Activated CD4-positive, alpha-beta memory T cell treated with anti-CD3 and anti-CD28 coated beads for 36 hours (primary cell): Measurements from ENCODE around the gene ANK2. TPM values are rescaled to one million over a fixed set of nuclear protein-coding genes. Genes with fewer than 3 reads are reported as not detected.
A peak's percentile ranks its signal among the peaks of the same experiment; 100 is the strongest.

ENCODE experiments used
- CTCF ChIA-PET: fragments of 350-600 bp; sonication (Branson Sonifier 250); formaldehyde crosslinking; loops from one replicate; lab custom pipeline; 2021; ENCODE audit warnings: antibody characterized with exemption, inconsistent platforms; lab: Charles Lee
- POLR2A ChIA-PET: fragments of 350-600 bp; sonication (Branson Sonifier 250); formaldehyde crosslinking; loops from one replicate; lab custom pipeline; 2021; ENCODE audit warnings: antibody characterized with exemption; lab: Charles Lee
- DNase-seq: peaks from one replicate; pipeline ENCODE4 v3.0.0-alpha.2; 2020
- H3K27ac Mint-ChIP-seq: one replicate; pipeline ENCODE4 v1.8.0; 2021; ENCODE audit warnings: mixed read lengths
- H3K27me3 Mint-ChIP-seq: one replicate; pipeline ENCODE4 v1.8.0; 2021; ENCODE audit warnings: mixed read lengths
- H3K36me3 Mint-ChIP-seq: one replicate; pipeline ENCODE4 v1.8.0; 2021; ENCODE audit warnings: mixed read lengths
- H3K4me1 Mint-ChIP-seq: one replicate; pipeline ENCODE4 v1.8.0; 2021; ENCODE audit warnings: low read depth, mixed read lengths
- H3K4me3 Mint-ChIP-seq: one replicate; pipeline ENCODE4 v1.8.0; 2021; ENCODE audit warnings: mild to moderate bottlenecking, mixed read lengths
- H3K9me3 Mint-ChIP-seq: one replicate; pipeline ENCODE4 v1.8.0; 2021; ENCODE audit warnings: mixed read lengths
- intact Hi-C: fragments of 100-400 bp; cut with micrococcal nuclease; formaldehyde crosslinking; loops from one replicate; pipeline ENCODE4 v1.15.1; 2023
- total RNA-seq, 2 experiments: library from RNA; stranded (reverse); gene quantifications; one replicate each; pipeline ENCODE4 v1.2.3, GENCODE V29; 2021

The ANK2 gene
- total RNA-seq, 2 experiments from 2014 or later = 0.82 to 1.2 TPM

DNA sequence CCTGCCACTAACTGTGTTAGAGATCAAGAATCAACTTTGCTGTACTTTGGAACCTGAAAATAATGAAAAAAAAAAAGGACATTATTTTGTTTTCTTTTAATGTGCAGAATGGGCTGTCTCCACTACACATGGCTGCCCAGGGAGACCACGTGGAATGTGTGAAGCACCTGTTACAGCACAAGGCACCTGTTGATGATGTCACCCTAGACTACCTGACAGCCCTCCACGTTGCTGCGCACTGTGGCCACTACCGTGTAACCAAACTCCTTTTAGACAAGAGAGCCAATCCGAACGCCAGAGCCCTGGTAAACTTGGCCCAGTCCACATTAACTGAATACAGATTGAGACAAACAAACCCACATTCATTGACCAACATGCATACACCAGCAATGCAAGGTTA, 206.2 kb downstream of the ANK2 start:
- H3K27me3 Mint-ChIP-seq = no peaks in the 10 kb centered on the region
- intact Hi-C loops = no loop called here

GRCh38 chr4:113256946-113257345, 207.5 kb downstream of the ANK2 start:
- Mint-ChIP-seq H3K36me3 (no peaks in the 10 kb centered on the region), H3K27me3 (no peaks in the 10 kb centered on the region), H3K9me3 (no peaks in the 10 kb centered on the region), H3K4me3 (no peak overlapping the region), H3K4me1 (no peaks in the 10 kb centered on the region), H3K27ac (no peak overlapping the region)
- DNase-seq = no peak
- CTCF ChIA-PET = interaction anchor here (0.6 to 0.8 kb wide), 2 partner anchors 21 to 55 kb away, joined by 3 read pairs; no protein-coding TSS in a partner anchor
- POLR2A ChIA-PET = no interaction called here
- intact Hi-C loops = no loop called here

More for the DNA sequence above, 206.2 kb downstream of the ANK2 start:
- Mint-ChIP-seq H3K36me3 (no peaks in the 10 kb centered on the region), H3K4me1 (no peaks in the 10 kb centered on the region), H3K27ac (no peak overlapping the region), H3K9me3 (no peaks in the 10 kb centered on the region), H3K4me3 (no peak overlapping the region)
- DNase-seq = no peak
- CTCF ChIA-PET = no interaction called here
- POLR2A ChIA-PET = no interaction called here

DNA sequence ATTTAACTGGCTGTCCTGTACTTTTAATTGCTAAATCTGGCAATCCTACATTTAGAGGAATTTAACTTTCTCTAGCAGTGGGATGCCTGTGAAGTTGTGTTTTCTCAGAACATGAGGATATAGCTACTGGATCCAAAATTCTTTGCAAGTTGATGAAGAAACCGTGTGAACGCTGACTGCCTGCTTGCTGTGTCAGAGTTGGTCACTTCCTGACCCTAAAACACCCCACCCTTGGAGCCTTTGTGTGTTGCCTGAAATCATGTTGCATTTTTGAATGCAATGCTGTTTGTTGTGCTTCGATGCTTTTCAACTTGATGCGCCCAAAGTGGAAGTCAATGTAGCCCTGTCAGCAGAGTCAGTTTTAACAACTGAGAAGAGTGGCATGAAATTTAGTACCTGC, 211.2 kb downstream of the ANK2 start:
- no peak overlapping the region for H3K4me3 Mint-ChIP-seq
- H3K27ac Mint-ChIP-seq = no peak overlapping the region
- no peaks in the 10 kb centered on the region for H3K4me1 Mint-ChIP-seq
- no peak for DNase-seq
- H3K9me3 Mint-ChIP-seq = no peaks in the 10 kb centered on the region
- intact Hi-C loops = no loop called here
- ChIA-PET POLR2A (no interaction called here), CTCF (no interaction called here)
- no peaks in the 10 kb centered on the region for H3K27me3 Mint-ChIP-seq
- H3K36me3 Mint-ChIP-seq = no peaks in the 10 kb centered on the region

- Mint-ChIP-seq H3K9me3 (peaks cover 3% of the 10 kb centered on the region), H3K36me3 (no peaks in the 10 kb centered on the region)
- POLR2A ChIA-PET = no interaction called here
Measured at GRCh38 chr4:113263274-113263673, 213.8 kb downstream of the ANK2 start.

DNA sequence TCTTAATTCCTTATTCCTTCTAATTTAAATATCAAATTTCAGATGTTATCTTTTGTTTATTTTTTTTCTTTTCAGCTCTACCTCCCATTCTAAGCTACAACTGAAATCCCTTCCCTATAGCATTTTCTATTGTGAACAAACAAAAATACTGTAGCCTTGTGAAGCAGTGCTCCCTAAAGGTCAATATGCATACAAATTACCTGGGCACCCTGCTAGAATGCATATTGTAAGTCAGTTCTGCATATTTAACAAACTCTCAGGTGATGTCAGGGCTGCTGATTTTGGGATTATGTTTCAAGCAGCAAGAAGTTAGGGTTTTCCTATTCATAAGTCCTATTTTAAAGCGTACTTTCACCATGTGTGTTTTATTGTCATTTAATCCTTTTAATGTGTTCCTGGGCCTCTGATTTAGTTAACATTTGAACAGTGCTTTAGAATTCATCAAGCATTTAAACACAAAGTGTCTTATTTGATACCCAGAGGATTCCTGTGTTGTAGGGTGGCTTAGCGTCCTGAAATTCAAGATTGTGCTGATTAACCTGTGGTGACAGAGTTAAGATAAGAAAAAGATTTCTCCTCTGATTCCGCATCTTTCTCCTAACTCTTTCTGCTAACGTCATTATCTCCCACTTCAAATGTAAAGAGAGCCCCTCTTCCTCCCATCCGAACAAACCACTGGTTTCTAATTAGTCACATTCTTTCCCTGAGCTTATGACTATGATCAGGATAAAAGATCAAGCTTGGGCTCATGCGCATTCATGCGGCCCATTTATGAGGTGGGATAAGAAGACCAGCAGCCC, 221.3 kb downstream of the ANK2 start:
- no peak overlapping the region for H3K27ac Mint-ChIP-seq
- no peaks in the 10 kb centered on the region for H3K4me1 Mint-ChIP-seq
- intact Hi-C loops = loop anchor here (10.0 kb wide), 1 partner anchor 114 kb away; no protein-coding TSS in a partner anchor
- H3K9me3 Mint-ChIP-seq = peaks cover 3% of the 10 kb centered on the region
- H3K4me3 Mint-ChIP-seq = no peak overlapping the region
- H3K36me3 Mint-ChIP-seq = no peaks in the 10 kb centered on the region
- ChIA-PET POLR2A (no interaction called here), CTCF (no interaction called here)
- no peak for DNase-seq
- H3K27me3 Mint-ChIP-seq = peaks cover 6% of the 10 kb centered on the region

More at GRCh38 chr4:113263274-113263673, 213.8 kb downstream of the ANK2 start:
- Mint-ChIP-seq H3K27me3 (no peaks in the 10 kb centered on the region), H3K4me3 (no peak overlapping the region), H3K27ac (no peak overlapping the region), H3K4me1 (no peaks in the 10 kb centered on the region)
- intact Hi-C loops = no loop called here
- CTCF ChIA-PET = no interaction called here
- no peak for DNase-seq

- DNase-seq = no peak
- Mint-ChIP-seq H3K27me3 (peaks cover 9% of the 10 kb centered on the region), H3K4me3 (no peak overlapping the region), H3K4me1 (no peaks in the 10 kb centered on the region), H3K27ac (no peak overlapping the region), H3K36me3 (no peaks in the 10 kb centered on the region), H3K9me3 (peaks cover 3% of the 10 kb centered on the region)
- CTCF ChIA-PET = interaction anchor here (0.6 kb wide), 1 partner anchor 697 kb away, joined by 3 read pairs; no protein-coding TSS in a partner anchor
- intact Hi-C loops = loop anchor here (10.0 kb wide), 1 partner anchor 112 kb away; no protein-coding TSS in a partner anchor
- POLR2A ChIA-PET = no interaction called here
Measured at GRCh38 chr4:113272523-113272922, 223.1 kb downstream of the ANK2 start.

DNA sequence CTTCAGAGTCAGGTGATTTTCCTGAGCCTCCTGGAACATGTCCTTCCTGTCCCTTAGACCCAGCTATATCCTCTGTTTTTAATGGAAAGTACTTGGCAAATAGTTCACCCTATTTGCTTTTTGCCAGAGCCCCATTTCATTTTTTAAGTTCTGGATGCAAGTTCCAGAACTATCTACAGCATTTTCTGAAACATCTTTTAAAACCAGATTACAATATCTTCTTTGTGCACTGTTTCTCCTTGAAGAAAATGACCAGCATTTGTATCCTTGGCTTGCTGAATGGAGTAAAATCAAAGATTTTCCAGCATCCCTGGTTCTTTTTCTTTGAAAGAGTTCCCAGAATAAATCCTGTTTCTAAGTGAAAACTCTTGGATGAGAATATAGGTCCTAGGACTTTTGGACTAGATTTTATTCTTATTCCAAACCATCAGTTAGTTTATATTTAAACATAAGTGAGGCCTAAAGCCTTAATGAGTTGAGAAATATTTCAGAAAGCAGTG, 224.3 kb downstream of the ANK2 start:
- DNase-seq = no peak
- no peaks in the 10 kb centered on the region for H3K9me3 Mint-ChIP-seq
- intact Hi-C loops = loop anchor here (10.0 kb wide), 1 partner anchor 111 kb away; no protein-coding TSS in a partner anchor
- no peaks in the 10 kb centered on the region for H3K36me3 Mint-ChIP-seq
- H3K27ac Mint-ChIP-seq = no peak overlapping the region
- no peak overlapping the region for H3K4me3 Mint-ChIP-seq
- H3K4me1 Mint-ChIP-seq = no peaks in the 10 kb centered on the region
- H3K27me3 Mint-ChIP-seq = peaks cover 11% of the 10 kb centered on the region
- CTCF ChIA-PET = no interaction called here
- POLR2A ChIA-PET = no interaction called here

DNA sequence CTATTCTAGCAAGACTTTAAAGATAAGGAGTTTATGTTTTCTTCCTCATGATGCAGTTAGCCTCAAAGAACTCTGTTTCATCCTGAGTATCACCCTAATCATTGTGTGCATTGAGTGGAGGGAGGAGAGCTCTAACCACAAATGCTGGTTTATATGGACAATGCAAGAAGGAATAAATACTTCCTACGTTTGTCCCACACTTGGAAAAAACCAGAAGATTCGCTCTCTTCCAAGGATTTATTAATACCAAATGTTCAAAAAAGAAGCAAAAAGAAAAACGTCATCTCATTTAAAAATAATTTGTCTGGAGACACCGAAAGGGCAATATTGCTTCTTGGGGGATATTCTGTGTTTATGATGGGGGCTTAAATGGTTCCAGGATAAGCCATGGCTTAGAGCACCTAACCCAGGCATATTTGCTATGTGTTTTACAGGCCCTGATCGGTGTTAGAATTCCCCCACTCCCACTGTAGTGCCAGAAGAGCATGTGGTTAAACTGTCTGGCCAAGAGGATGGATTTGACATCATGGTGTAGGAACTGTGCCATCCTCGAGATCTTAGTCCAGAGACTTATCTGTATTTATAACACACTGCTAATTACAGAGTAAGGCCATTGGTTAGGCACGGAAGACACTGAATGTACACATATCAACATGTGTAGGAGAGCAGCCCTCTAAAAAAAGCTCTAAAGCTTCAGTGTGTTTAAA, 227.2 kb downstream of the ANK2 start:
- intact Hi-C loops = loop anchor here (5.0 to 10.0 kb wide), 3 partner anchors 51 to 796 kb away; no protein-coding TSS in a partner anchor

DNA sequence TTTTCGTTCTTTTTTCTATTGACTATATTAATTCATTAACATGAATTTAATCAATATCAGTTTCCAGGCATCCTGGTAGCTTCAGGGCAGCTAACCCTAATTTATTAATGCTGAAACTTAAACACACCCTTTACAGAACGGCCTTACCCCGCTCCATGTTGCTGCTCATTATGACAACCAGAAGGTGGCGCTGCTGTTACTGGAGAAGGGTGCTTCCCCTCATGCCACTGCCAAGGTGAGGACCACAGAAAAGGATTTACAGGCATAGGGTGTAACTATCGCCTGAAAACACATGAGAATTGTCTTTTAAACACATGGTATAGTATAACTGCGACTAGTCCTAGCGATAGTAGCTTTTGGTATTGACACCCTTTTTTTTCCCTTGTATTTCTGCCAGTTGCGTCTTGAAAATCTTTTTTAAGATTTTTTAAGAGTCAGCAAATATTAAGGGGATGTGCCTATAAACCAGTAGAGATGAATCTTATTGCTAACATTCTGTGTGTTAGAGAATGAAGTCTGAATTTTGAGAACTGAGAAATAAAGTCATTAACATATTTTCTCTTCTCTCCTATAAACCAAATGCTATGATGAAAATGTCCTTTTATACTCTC, 229.0 kb downstream of the ANK2 start:
- ChIA-PET CTCF (interaction anchor here (0.5 to 1.3 kb wide), 7 partner anchors 11 to 220 kb away, joined by 3 to 7 read pairs (median 3); no protein-coding TSS in a partner anchor), POLR2A (no interaction called here)
- no peaks in the 10 kb centered on the region for H3K9me3 Mint-ChIP-seq
- no peak overlapping the region for H3K4me3 Mint-ChIP-seq
- intact Hi-C loops = loop anchor here (1.0 to 10.0 kb wide), 6 partner anchors 49 to 1106 kb away; partner anchors contain the start of gene CAMK2D
- peak; percentile 72 for DNase-seq
- H3K4me1 Mint-ChIP-seq = no peaks in the 10 kb centered on the region
- peaks cover 8% of the 10 kb centered on the region for H3K27me3 Mint-ChIP-seq
- H3K27ac Mint-ChIP-seq = no peak overlapping the region
- H3K36me3 Mint-ChIP-seq = no peaks in the 10 kb centered on the region

More for the DNA sequence above, 227.2 kb downstream of the ANK2 start:
- H3K27me3 Mint-ChIP-seq = peaks cover 10% of the 10 kb centered on the region
- H3K27ac Mint-ChIP-seq = no peak overlapping the region
- ChIA-PET CTCF (interaction anchor here (0.5 kb wide), 1 partner anchor 220 kb away, joined by 3 read pairs; no protein-coding TSS in a partner anchor), POLR2A (no interaction called here)
- H3K4me1 Mint-ChIP-seq = no peaks in the 10 kb centered on the region
- DNase-seq = no peak
- no peaks in the 10 kb centered on the region for H3K9me3 Mint-ChIP-seq
- H3K36me3 Mint-ChIP-seq = no peaks in the 10 kb centered on the region
- H3K4me3 Mint-ChIP-seq = no peak overlapping the region

GRCh38 chr4:113285501-113285900, 236.0 kb downstream of the ANK2 start:
- no peaks in the 10 kb centered on the region for H3K4me1 Mint-ChIP-seq
- H3K36me3 Mint-ChIP-seq = no peaks in the 10 kb centered on the region
- no peaks in the 10 kb centered on the region for H3K27me3 Mint-ChIP-seq
- no peak for DNase-seq
- CTCF ChIA-PET = no interaction called here
- no peak overlapping the region for H3K27ac Mint-ChIP-seq
- intact Hi-C loops = no loop called here
- H3K4me3 Mint-ChIP-seq = no peak overlapping the region
- POLR2A ChIA-PET = no interaction called here
- H3K9me3 Mint-ChIP-seq = no peaks in the 10 kb centered on the region

DNA sequence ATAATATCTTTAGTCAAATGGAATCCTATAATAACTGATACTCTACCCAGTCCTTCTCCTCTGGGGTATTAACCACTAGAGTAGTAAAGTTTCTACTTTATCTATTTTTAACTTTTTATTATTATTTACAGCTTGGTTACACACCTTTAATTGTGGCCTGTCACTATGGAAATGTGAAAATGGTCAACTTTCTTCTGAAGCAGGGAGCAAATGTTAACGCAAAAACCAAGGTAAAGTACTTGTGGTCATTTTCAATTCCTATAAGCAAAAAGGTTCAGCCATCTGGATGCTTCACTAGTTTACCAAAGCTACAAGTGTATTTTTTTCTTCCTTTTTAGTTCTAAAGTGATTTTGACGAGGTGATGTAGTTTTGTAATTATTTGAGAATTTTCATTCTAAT, 238.8 kb downstream of the ANK2 start:
- intact Hi-C loops = no loop called here
- Mint-ChIP-seq H3K4me1 (no peaks in the 10 kb centered on the region), H3K27ac (no peak overlapping the region), H3K9me3 (no peaks in the 10 kb centered on the region), H3K4me3 (no peak overlapping the region), H3K27me3 (peaks cover 2% of the 10 kb centered on the region), H3K36me3 (no peaks in the 10 kb centered on the region)
- CTCF ChIA-PET = interaction anchor here (0.8 kb wide), 1 partner anchor 67 kb away, joined by 3 read pairs; no protein-coding TSS in a partner anchor
- POLR2A ChIA-PET = no interaction called here
- no peak for DNase-seq
